Measurements from ENCODE around the gene PHLPP2. TPM values are rescaled to one million over a fixed set of nuclear protein-coding genes. Genes with fewer than 3 reads are reported as not detected.

The PHLPP2 gene
- 6.6 and 6.7 TPM in 2 replicates for total RNA-seq (2014; rRNA removed; shearing (Covaris generic))

GRCh38 chr16:71724320-71724751 is at the start of gene PHLPP2:
PHLPP2 (minus strand) TSS chr16:71724701; CDS start chr16:71714795, 9,906 bp downstream.
- no peak for DNase-seq (ENCODE audit: low read depth)

- no peak for DNase-seq (ENCODE audit: low read depth)
Measured at GRCh38 chr16:71771571-71771970, 47.1 kb upstream of the PHLPP2 start.

GRCh38 chr16:71769222-71769621 is 44.7 kb upstream of the PHLPP2 start:
- DNase-seq (ENCODE audit: low read depth) = no peak

GRCh38 chr16:71767060-71767900 is 42.8 kb upstream of the PHLPP2 start:
- DNase-seq (ENCODE audit: low read depth) = no peak

GRCh38 chr16:71762186-71762585 is 37.7 kb upstream of the PHLPP2 start:
- no peak for DNase-seq (ENCODE audit: low read depth)

GRCh38 chr16:71761097-71761496 is 36.6 kb upstream of the PHLPP2 start:
- DNase-seq (ENCODE audit: low read depth) = no peak

GRCh38 chr16:71758293-71758760 is 33.8 kb upstream of the PHLPP2 start:
- DNase-seq (ENCODE audit: low read depth) = no peak

- no peak for DNase-seq (ENCODE audit: low read depth)
Measured at GRCh38 chr16:71754652-71755051, 30.2 kb upstream of the PHLPP2 start.

GRCh38 chr16:71754108-71754507 is 29.6 kb upstream of the PHLPP2 start:
- DNase-seq (ENCODE audit: low read depth) = no peak

- no peak for DNase-seq (ENCODE audit: low read depth)
Measured at GRCh38 chr16:71748226-71748625, 23.7 kb upstream of the PHLPP2 start.

GRCh38 chr16:71746442-71747046 is 22.0 kb upstream of the PHLPP2 start:
- DNase-seq (ENCODE audit: low read depth) = peak; percentile 43

- no peak for DNase-seq (ENCODE audit: low read depth)
Measured at GRCh38 chr16:71738855-71739254, 14.4 kb upstream of the PHLPP2 start.

GRCh38 chr16:71737501-71737900 is 13.0 kb upstream of the PHLPP2 start:
- no peak for DNase-seq (ENCODE audit: low read depth)

GRCh38 chr16:71734511-71734910 is 10.0 kb upstream of the PHLPP2 start:
- DNase-seq (ENCODE audit: low read depth) = no peak

- no peak for DNase-seq (ENCODE audit: low read depth)
Measured at GRCh38 chr16:71732587-71732986, 8.1 kb upstream of the PHLPP2 start.

GRCh38 chr16:71727551-71728324 is 3.2 kb upstream of the PHLPP2 start:
- no peak for DNase-seq (ENCODE audit: low read depth)

- DNase-seq (ENCODE audit: low read depth) = no peak
Measured at GRCh38 chr16:71726476-71727315, 2.2 kb upstream of the PHLPP2 start.

GRCh38 chr16:71723537-71724319 is 773 bp downstream of the PHLPP2 start:
- DNase-seq (ENCODE audit: low read depth) = peak; percentile 64

GRCh38 chr16:71722801-71723536 is 1.5 kb downstream of the PHLPP2 start:
- peak; percentile 84 for DNase-seq (ENCODE audit: low read depth)

All from RPMI7951 (cell line).